GM12864 (cell line): ENCODE measurements around the gene KLF9.

Experiments used
- DNase-seq: peaks from one replicate; pipeline ENCODE4 v3.0.0-alpha.2; 2011; ENCODE audit warnings: low read depth
- H3K4me3 ChIP-seq: 2 replicates; pipeline ENCODE4 v1.5.1; 2011; ENCODE audit warnings: mild to moderate bottlenecking, low read depth, low read length, control low read depth
- TF ChIP-seq, protein P1 (sequence below): IDR thresholded peaks from 2 replicates; pipeline ENCODE4 v1.5.1; 2011; ENCODE audit warnings: low read depth, mild to moderate bottlenecking, moderate library complexity, low read length, control low read depth, inconsistent platforms; ENCODE audit errors: missing control alignments

The KLF9 gene

DNA sequence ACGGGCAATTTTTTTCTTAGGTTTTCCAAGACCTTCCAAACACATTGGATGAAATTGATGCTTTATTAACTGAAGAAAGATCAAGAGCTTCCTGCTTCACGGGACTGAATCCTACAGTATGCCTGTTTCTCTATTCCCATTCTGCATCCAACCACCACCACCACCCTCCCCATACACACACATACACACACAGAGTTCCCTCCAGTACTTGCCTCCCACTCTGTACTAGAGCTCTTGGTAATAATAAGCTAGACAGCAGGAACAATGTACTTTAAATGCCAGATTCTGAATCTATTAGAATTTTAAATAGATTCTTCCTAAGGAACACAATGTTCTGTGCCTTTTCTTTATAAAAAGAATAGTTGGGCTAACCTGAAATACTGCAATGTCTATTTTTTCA, 67.4 kb downstream of the KLF9 start:
- DNase-seq, result no peak
- TF ChIP-seq, protein P1, sequence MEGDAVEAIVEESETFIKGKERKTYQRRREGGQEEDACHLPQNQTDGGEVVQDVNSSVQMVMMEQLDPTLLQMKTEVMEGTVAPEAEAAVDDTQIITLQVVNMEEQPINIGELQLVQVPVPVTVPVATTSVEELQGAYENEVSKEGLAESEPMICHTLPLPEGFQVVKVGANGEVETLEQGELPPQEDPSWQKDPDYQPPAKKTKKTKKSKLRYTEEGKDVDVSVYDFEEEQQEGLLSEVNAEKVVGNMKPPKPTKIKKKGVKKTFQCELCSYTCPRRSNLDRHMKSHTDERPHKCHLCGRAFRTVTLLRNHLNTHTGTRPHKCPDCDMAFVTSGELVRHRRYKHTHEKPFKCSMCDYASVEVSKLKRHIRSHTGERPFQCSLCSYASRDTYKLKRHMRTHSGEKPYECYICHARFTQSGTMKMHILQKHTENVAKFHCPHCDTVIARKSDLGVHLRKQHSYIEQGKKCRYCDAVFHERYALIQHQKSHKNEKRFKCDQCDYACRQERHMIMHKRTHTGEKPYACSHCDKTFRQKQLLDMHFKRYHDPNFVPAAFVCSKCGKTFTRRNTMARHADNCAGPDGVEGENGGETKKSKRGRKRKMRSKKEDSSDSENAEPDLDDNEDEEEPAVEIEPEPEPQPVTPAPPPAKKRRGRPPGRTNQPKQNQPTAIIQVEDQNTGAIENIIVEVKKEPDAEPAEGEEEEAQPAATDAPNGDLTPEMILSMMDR, result no peak
- H3K4me3 ChIP-seq, result no peak overlapping the region

DNA sequence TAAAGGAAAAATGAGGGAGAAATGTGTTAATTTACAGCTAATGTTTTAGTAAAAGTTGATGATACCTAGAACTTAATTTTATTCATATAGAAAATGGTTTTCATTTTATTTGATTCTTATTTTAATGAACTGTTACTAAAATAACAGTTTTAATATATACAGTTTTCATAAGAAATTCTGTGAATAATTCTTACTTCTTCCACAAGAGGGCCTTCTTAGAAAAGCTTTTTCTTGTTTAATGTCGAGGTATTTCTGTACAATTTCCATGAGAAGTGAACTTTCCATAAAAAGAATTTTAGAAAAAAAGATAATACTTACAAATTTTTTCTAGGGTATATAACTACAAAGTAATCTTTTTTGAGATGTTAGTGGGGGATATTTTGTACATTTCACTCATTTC, 73.9 kb downstream of the KLF9 start:
- DNase-seq, result no peak
- H3K4me3 ChIP-seq, result no peak overlapping the region
- TF ChIP-seq, protein P1, result no peak
